Nephron progenitor cell (in vitro differentiated cells): ENCODE results near the gene IMPA2.

Experiments
- DNase-seq: peaks from one replicate; pipeline ENCODE4 v3.0.0; 2021
- H3K27ac Mint-ChIP-seq: 2 replicates; pipeline ENCODE4 v1.8.0; 2021; ENCODE audit warnings: mild to moderate bottlenecking, moderate library complexity, mixed read lengths
- H3K27me3 Mint-ChIP-seq: 2 replicates; pipeline ENCODE4 v1.8.0; 2021; ENCODE audit warnings: mild to moderate bottlenecking, low read depth, mixed read lengths; ENCODE audit not compliant: poor library complexity
- H3K36me3 Mint-ChIP-seq: 2 replicates; pipeline ENCODE4 v1.8.0; 2021; ENCODE audit warnings: low read depth, mixed read lengths
- H3K4me1 Mint-ChIP-seq: 2 replicates; pipeline ENCODE4 v1.8.0; 2021; ENCODE audit warnings: mixed read lengths
- H3K4me3 Mint-ChIP-seq: 2 replicates; pipeline ENCODE4 v1.8.0; 2021; ENCODE audit warnings: mild to moderate bottlenecking, moderate library complexity, mixed read lengths
- H3K9me3 Mint-ChIP-seq: 2 replicates; pipeline ENCODE4 v1.8.0; 2021; ENCODE audit warnings: mild to moderate bottlenecking, moderate library complexity, mixed read lengths
- TF ChIP-seq, protein P1 (sequence below): fragments of 200-600 bp; sonication (generic); IDR thresholded peaks from 2 replicates; pipeline ENCODE4 v1.5.0; 2021; ENCODE audit warnings: antibody characterized with exemption

Gene IMPA2

GRCh38 chr18:12021596-12021995 is 40.3 kb downstream of the IMPA2 start:
- no peak overlapping the region for H3K4me3 Mint-ChIP-seq
- DNase-seq = no peak
- TF ChIP-seq, protein P1, sequence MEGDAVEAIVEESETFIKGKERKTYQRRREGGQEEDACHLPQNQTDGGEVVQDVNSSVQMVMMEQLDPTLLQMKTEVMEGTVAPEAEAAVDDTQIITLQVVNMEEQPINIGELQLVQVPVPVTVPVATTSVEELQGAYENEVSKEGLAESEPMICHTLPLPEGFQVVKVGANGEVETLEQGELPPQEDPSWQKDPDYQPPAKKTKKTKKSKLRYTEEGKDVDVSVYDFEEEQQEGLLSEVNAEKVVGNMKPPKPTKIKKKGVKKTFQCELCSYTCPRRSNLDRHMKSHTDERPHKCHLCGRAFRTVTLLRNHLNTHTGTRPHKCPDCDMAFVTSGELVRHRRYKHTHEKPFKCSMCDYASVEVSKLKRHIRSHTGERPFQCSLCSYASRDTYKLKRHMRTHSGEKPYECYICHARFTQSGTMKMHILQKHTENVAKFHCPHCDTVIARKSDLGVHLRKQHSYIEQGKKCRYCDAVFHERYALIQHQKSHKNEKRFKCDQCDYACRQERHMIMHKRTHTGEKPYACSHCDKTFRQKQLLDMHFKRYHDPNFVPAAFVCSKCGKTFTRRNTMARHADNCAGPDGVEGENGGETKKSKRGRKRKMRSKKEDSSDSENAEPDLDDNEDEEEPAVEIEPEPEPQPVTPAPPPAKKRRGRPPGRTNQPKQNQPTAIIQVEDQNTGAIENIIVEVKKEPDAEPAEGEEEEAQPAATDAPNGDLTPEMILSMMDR = no peak
- H3K27ac Mint-ChIP-seq = no peak overlapping the region
- H3K9me3 Mint-ChIP-seq = peaks cover 4% of the 10 kb centered on the region
- no peaks in the 10 kb centered on the region for H3K27me3 Mint-ChIP-seq
- peaks cover 10% of the 10 kb centered on the region for H3K4me1 Mint-ChIP-seq
- H3K36me3 Mint-ChIP-seq = peaks cover 59% of the 10 kb centered on the region

DNA sequence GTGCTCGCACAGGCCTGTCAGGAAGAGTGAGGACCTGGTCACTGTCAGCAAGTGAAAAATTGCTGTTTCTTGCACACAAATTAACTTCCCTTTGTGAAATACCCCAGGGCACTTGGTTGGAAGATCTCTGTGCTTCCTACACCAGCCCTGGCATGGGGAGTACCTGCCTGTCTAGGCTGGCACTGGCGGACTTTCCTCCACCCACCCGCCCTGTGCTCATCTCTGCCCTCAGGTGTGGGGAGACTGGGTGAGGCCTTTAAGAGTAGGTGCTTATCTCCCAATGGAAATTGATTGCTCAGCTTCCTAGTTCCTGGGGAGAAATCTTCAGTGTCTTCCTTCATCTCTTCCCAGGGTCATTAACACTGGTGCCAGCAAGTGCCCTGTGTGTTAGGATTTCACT is 42.1 kb downstream of the IMPA2 start:
- Mint-ChIP-seq H3K9me3 (no peaks in the 10 kb centered on the region), H3K36me3 (peaks cover 47% of the 10 kb centered on the region), H3K27me3 (no peaks in the 10 kb centered on the region), H3K4me3 (no peak overlapping the region), H3K27ac (no peak overlapping the region), H3K4me1 (peaks cover 15% of the 10 kb centered on the region)
- no peak for DNase-seq
- TF ChIP-seq, protein P1 = no peak

GRCh38 chr18:12026562-12026961 is 45.3 kb downstream of the IMPA2 start:
- Mint-ChIP-seq H3K27me3 (no peaks in the 10 kb centered on the region), H3K9me3 (no peaks in the 10 kb centered on the region), H3K36me3 (peaks cover 36% of the 10 kb centered on the region), H3K4me1 (peaks cover 42% of the 10 kb centered on the region), H3K4me3 (no peak overlapping the region), H3K27ac (peak overlapping the region; percentile 73)
- TF ChIP-seq, protein P1 = no peak
- no peak for DNase-seq

DNA sequence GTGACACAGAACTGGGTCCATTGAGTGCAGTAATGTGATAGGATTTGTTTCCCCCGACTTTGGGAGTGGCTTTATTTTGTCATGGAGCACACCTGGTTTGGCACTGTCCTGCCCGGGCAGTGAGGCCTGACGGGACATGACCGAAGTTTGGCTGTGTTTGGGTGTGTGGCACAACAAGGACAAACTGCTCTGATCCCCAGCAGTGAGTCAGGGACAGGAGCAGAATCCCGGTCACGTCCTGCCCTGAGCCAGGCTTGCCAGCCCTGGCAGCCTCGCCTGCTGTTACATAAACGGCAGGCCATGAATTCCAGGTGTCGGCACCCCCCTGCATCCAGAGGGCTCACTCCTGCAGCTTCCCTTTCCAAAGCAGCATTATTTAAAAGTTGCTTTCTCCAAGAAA is 45.7 kb downstream of the IMPA2 start:
- DNase-seq = no peak
- no peak overlapping the region for H3K4me3 Mint-ChIP-seq
- peaks cover 42% of the 10 kb centered on the region for H3K4me1 Mint-ChIP-seq
- peaks cover 39% of the 10 kb centered on the region for H3K36me3 Mint-ChIP-seq
- TF ChIP-seq, protein P1 = no peak
- H3K27me3 Mint-ChIP-seq = no peaks in the 10 kb centered on the region
- H3K27ac Mint-ChIP-seq = peak overlapping the region; percentile 73
- no peaks in the 10 kb centered on the region for H3K9me3 Mint-ChIP-seq

DNA sequence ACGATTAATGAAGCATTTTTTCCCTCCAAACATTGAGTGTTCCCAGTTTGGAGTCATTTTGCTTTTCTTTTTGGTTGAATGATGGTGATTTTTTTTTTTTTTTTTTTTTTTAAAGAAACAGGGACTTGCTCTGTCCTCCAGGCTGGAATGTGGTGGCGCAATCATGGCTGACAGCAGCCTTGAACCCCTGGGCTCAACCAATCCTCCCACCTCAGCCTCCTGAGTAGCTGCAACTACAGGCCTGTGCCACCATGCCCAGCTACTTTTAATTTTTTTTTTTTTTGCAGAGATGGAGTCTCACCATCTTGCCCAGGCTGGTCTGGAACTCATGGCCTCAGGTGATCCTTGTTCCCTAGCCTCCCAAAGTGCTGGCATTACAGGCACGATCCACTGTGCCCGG is 46.2 kb downstream of the IMPA2 start:
- Mint-ChIP-seq H3K27ac (peak overlapping the region; percentile 32), H3K9me3 (no peaks in the 10 kb centered on the region), H3K27me3 (no peaks in the 10 kb centered on the region), H3K36me3 (peaks cover 43% of the 10 kb centered on the region), H3K4me3 (no peak overlapping the region), H3K4me1 (peaks cover 42% of the 10 kb centered on the region)
- DNase-seq = no peak
- TF ChIP-seq, protein P1 = no peak

DNA sequence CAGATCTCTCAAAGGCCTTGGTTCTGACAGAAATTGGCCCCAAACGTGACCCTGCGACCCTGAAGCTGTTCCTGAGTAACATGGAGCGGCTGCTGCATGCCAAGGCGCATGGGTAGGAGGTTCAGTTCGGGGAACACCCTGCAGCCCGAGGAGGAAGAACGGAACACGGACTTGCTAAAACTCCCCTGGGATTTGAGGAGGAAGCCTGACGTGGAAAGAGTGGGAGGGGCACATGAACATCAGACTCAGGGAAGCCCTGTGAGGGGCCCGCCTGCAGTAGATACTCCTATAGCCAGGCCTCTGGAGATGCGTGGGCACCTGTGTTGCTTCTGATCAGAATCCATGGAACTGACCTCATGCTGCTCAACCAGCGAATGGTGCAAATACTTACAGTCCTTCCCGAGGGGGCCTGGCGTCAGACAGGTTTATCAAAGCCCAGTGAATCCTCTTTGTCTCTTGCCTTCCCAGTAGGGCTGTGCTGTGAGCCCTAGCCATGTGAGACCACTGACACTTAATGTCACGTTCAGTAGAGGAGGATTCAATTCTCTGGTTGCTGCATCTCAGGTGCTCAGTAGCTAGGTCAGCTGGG is 46.8 kb downstream of the IMPA2 start:
- H3K27me3 Mint-ChIP-seq = no peaks in the 10 kb centered on the region

More for the DNA sequence above, 46.8 kb downstream of the IMPA2 start:
- H3K4me3 Mint-ChIP-seq = no peak overlapping the region
- peaks cover 48% of the 10 kb centered on the region for H3K4me1 Mint-ChIP-seq
- no peaks in the 10 kb centered on the region for H3K9me3 Mint-ChIP-seq
- no peak overlapping the region for H3K27ac Mint-ChIP-seq
- TF ChIP-seq, protein P1 = no peak
- DNase-seq = no peak
- peaks cover 50% of the 10 kb centered on the region for H3K36me3 Mint-ChIP-seq
